GM18526 (cell line): Measurements from ENCODE around the gene ANO2.

ENCODE experiments used
- POLR2A ChIP-seq: IDR thresholded peaks from 3 replicates; pipeline ENCODE4 v1.6.1; 2011; ENCODE audit not compliant: insufficient read length; ENCODE audit errors: extremely low read depth

The ANO2 gene

GRCh38 chr12:5689773-5690172 is 255.3 kb downstream of the ANO2 start:
- no peak for TF ChIP-seq POLR2A

GRCh38 chr12:5688226-5688625 is 256.8 kb downstream of the ANO2 start:
- no peak for TF ChIP-seq POLR2A

- no peak for TF ChIP-seq POLR2A
Measured at GRCh38 chr12:5685935-5686334, 259.1 kb downstream of the ANO2 start.

- TF ChIP-seq POLR2A: no peak
Measured at GRCh38 chr12:5684989-5685388, 260.1 kb downstream of the ANO2 start.

GRCh38 chr12:5682581-5682980 is 262.5 kb downstream of the ANO2 start:
- TF ChIP-seq POLR2A: no peak

GRCh38 chr12:5678176-5678575 is 266.9 kb downstream of the ANO2 start:
- no peak for TF ChIP-seq POLR2A

- no peak for TF ChIP-seq POLR2A
Measured at GRCh38 chr12:5665615-5666014, 279.4 kb downstream of the ANO2 start.

GRCh38 chr12:5661811-5662210 is 283.2 kb downstream of the ANO2 start:
- no peak for TF ChIP-seq POLR2A

GRCh38 chr12:5660238-5660637 is 284.8 kb downstream of the ANO2 start:
- TF ChIP-seq POLR2A: no peak

GRCh38 chr12:5656836-5657235 is 288.2 kb downstream of the ANO2 start:
- TF ChIP-seq POLR2A: no peak

GRCh38 chr12:5655120-5655519 is 289.9 kb downstream of the ANO2 start:
- TF ChIP-seq POLR2A: no peak

GRCh38 chr12:5654019-5654418 is 291.0 kb downstream of the ANO2 start:
- TF ChIP-seq POLR2A: no peak

- TF ChIP-seq POLR2A: no peak
Measured at GRCh38 chr12:5650829-5651461, 294.1 kb downstream of the ANO2 start.

GRCh38 chr12:5650281-5650680 is 294.8 kb downstream of the ANO2 start:
- no peak for TF ChIP-seq POLR2A

- TF ChIP-seq POLR2A: no peak
Measured at GRCh38 chr12:5648692-5649359, 296.2 kb downstream of the ANO2 start.

- no peak for TF ChIP-seq POLR2A
Measured at GRCh38 chr12:5643266-5643665, 301.8 kb downstream of the ANO2 start.

- TF ChIP-seq POLR2A: no peak
Measured at GRCh38 chr12:5637698-5638097, 307.4 kb downstream of the ANO2 start.

- TF ChIP-seq POLR2A: no peak
Measured at GRCh38 chr12:5636907-5637306, 308.2 kb downstream of the ANO2 start.

GRCh38 chr12:5633106-5633505 is 312.0 kb downstream of the ANO2 start:
- no peak for TF ChIP-seq POLR2A
